HG03342 (cell line): Measurements from ENCODE around the gene ZNF560.
"Not testable (repeated sequence)": the region's sequence is repeated elsewhere in the genome, so short reads cannot be mapped to it uniquely, and the experiment has no call there.

Experiments used
- ATAC-seq: cut with Tn5 transposase; IDR thresholded peaks from one replicate; pipeline ENCODE4 v1.9.1; 2021; ENCODE audit warnings: mild to moderate bottlenecking, moderate library complexity; ENCODE audit not compliant: unreplicated experiment

Gene ZNF560

GRCh38 chr19:9498183-9498902 lies at the start of gene ZNF560:
TSS of gene ZNF560 (minus strand) at chr19:9498616. CDS start at chr19:9475313, 23,303 bp downstream.
- no peak for ATAC-seq

GRCh38 chr19:9547870-9548269 lies 49.5 kb upstream of the ZNF560 start:
- ATAC-seq, result no peak

- ATAC-seq, result not testable (repeated sequence)
Measured at GRCh38 chr19:9541281-9541680, 42.9 kb upstream of the ZNF560 start.

GRCh38 chr19:9539921-9540320 lies 41.5 kb upstream of the ZNF560 start:
- ATAC-seq, result not testable (repeated sequence)

GRCh38 chr19:9539201-9539600 lies 40.8 kb upstream of the ZNF560 start:
- ATAC-seq, result not testable (repeated sequence)

GRCh38 chr19:9538183-9539058 lies 40.0 kb upstream of the ZNF560 start, which contains the start of gene ZNF426:
TSS of gene ZNF426 (minus strand) at chr19:9538645. CDS start at chr19:9536232, 2,413 bp downstream.
- no peak for ATAC-seq

- no peak for ATAC-seq
Measured at GRCh38 chr19:9535934-9536333, 37.5 kb upstream of the ZNF560 start.

- no peak for ATAC-seq
Measured at GRCh38 chr19:9531933-9532332, 33.5 kb upstream of the ZNF560 start.

- ATAC-seq, result no peak
Measured at GRCh38 chr19:9528757-9529336, 30.4 kb upstream of the ZNF560 start.

GRCh38 chr19:9523885-9524474 lies 25.6 kb upstream of the ZNF560 start:
- ATAC-seq, result no peak

- no peak for ATAC-seq
Measured at GRCh38 chr19:9507285-9507684, 8.9 kb upstream of the ZNF560 start.

GRCh38 chr19:9500796-9501195 lies 2.4 kb upstream of the ZNF560 start:
- ATAC-seq, result no peak

- ATAC-seq, result no peak
Measured at GRCh38 chr19:9494096-9494495, 4.3 kb downstream of the ZNF560 start.

- no peak for ATAC-seq
Measured at GRCh38 chr19:9487016-9487415, 11.4 kb downstream of the ZNF560 start.

- ATAC-seq, result no peak
Measured at GRCh38 chr19:9485140-9485539, 13.3 kb downstream of the ZNF560 start.

GRCh38 chr19:9474975-9475374 lies 23.4 kb downstream of the ZNF560 start:
- no peak for ATAC-seq

- no peak for ATAC-seq
Measured at GRCh38 chr19:9467161-9467560, 31.3 kb downstream of the ZNF560 start.

- ATAC-seq, result no peak
Measured at GRCh38 chr19:9461938-9462337, 36.5 kb downstream of the ZNF560 start.

GRCh38 chr19:9456018-9456689 lies 42.3 kb downstream of the ZNF560 start:
- no peak for ATAC-seq

- no peak for ATAC-seq
Measured at GRCh38 chr19:9453953-9454352, 44.5 kb downstream of the ZNF560 start.

GRCh38 chr19:9445037-9445436 lies 53.4 kb downstream of the ZNF560 start:
- ATAC-seq, result no peak
